ENCODE results near the gene HTR2C.
"Not testable (repeated sequence)": the region's sequence is repeated elsewhere in the genome, so short reads cannot be mapped to it uniquely, and the experiment has no call there.

Gene HTR2C

DNA sequence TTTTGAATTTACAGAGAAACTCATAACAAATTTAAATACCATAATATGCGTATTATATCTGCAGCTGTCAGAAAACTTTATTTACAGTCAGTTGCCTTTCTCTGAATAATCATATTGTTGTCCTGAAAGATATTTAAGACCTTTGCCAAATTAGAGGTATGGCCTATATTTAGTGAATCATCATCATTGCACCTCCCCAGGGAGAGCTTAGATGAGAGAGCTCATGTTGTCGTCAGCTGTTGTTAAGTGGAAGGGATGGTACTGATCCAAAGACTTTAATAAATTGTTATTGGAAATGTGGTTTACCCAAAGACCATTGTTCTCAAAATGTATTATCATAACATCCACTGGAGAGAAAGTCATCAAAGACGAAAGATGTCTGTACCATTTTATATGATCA lies 128.6 kb downstream of the HTR2C start:
- no peak for DNase-seq (ENCODE audit: low read depth in 2 of 2)

DNA sequence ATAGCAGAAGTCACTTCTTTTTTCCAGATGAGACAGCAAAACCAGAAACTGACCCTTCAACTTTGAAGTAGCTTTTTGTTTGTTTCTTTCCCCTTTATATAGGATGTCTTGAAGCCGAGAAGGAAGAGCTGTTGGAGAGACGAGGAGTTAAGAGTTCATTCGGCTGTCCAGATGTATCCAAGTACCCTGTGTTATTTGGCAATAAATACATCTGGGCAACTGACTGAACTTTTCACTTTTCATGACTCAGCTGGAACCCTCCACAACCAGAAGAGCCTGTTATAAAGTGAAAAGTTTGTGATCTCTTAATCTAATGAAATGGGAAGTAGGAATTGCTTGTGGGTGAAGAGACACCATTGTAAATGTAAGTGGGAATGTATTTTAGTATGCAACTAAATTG lies 131.2 kb downstream of the HTR2C start:
- no peak for DNase-seq (ENCODE audit: low read depth in 2 of 2)

DNA sequence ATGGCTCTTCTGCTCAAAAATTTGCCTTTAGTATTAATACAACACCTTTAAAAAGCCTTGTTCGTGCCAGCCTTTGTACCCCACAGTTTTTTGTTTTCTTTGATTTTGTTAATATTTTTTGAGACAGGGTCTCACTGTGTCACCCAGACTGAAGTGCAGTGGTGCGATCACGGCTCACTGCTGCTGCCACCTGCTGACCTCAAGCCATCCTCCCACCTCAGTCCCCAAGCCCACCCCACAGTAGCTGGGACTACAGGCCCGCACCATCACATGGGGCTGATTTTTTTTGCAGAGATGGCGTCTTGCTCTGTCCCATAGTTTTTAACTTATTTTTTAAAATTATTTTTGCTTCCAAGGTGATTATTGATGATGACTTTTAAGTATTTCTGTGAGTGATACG lies 134.0 kb downstream of the HTR2C start:
- DNase-seq (ENCODE audit: low read depth in 2 of 2), result no peak

GRCh38 chrX:114766541-114766940 lies 182.7 kb downstream of the HTR2C start:
- DNase-seq (ENCODE audit: low read depth in 2 of 2), result no peak

DNA sequence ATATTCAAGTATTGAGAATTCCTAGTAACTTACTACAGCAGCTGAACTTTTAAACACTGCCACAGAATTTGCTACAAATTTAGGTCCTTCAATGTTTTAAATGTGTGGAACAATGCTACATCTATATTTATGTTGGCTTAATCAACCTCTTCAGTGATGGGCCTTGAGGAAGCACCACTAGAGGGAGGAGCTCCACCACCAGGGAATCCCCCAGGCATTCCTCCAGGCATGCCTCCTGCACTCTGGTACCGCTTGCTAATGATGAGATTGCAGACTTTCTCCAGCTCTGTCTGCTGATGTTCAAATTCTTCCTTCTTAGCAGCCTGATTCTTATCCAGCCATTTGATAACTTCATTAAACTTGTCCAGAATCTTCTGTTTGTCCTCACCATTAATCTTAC lies 190.8 kb downstream of the HTR2C start:
- no peak for DNase-seq (ENCODE audit: low read depth in 2 of 2)

DNA sequence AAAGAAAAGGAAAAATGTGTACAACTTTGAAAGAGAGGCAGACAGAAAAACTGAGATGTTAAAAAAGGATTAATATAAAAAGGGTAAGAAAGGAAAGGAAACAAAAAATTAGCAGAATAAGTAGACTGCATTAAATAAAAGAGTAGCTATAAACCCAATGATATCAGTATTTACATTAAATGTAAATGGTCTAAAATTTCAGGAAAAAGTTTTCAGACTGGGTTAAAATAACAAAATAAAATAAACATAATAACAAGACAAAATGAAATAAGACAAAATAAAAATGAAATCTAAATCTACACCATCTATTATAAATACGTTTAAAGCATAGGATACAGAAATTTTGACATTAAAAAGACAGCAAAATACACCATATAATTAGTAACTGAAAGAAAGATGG lies 199.0 kb downstream of the HTR2C start:
- no peak for DNase-seq (ENCODE audit: low read depth in 2 of 2)

DNA sequence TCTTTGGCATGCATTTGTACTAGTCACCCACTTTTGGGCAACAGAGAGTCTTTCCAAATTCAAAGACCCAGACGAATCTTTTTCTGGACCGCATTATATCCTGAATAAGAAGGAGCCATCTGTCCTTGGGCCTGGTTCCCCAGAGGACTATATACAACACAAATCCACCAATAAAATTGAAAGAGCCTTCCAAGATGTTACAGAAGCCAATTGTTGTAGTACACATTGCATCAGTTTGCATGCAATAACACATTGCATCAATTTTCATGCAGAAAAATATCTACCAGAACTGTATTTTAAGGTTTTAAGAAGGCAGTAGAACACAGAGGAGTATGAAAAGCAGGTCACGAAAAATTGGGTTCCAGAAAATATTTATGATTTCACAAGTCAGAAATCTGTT lies 203.2 kb downstream of the HTR2C start:
- DNase-seq (ENCODE audit: low read depth in 2 of 2), result no peak

GRCh38 chrX:114797494-114797893 lies 213.6 kb downstream of the HTR2C start:
- no peak for DNase-seq (ENCODE audit: low read depth in 2 of 2)

GRCh38 chrX:114798907-114799306 lies 215.0 kb downstream of the HTR2C start:
- no peak for DNase-seq (ENCODE audit: low read depth in 2 of 2)

DNA sequence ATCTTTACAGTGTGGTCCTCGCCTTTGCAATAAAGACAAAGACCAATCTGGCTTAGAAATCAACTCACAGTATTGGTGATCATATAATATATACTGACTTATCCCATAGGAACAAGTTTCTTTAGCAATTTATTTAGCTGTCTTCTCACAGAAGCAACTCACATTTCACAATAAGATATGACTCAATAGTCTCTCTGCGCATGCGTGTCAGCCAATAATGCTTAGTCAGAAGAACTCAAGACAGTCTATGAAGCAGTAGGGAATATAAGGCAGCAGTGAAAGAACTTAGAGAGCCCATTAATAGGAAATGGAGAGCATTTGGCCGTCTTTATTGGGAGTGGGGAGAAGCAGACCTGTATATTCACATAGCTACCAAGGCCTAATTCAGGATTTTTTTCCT lies 216.8 kb downstream of the HTR2C start:
- DNase-seq (ENCODE audit: low read depth in 2 of 2), result no peak

DNA sequence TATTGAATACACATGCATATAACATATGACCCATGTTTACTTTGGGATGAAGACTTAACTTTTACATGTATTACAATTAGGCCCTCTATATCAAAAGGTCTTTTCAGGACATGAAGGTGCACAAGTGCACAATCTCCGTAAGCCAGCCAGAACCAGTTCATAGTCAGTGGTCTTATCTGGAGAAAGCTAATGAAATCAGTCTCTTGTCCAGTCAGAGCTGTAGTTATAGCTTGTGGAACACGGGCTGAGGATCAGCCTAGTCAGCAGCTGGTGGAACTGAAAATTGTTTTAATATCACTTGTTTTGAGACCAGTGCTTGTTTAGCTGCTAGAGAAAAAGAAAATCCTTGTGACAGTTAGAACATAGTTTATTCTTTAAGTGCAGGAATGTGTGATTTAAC lies 235.6 kb downstream of the HTR2C start:
- DNase-seq (ENCODE audit: low read depth in 2 of 2), result no peak

- no peak for DNase-seq (ENCODE audit: low read depth in 2 of 2)
Measured at GRCh38 chrX:114841051-114841450, 257.2 kb downstream of the HTR2C start.

DNA sequence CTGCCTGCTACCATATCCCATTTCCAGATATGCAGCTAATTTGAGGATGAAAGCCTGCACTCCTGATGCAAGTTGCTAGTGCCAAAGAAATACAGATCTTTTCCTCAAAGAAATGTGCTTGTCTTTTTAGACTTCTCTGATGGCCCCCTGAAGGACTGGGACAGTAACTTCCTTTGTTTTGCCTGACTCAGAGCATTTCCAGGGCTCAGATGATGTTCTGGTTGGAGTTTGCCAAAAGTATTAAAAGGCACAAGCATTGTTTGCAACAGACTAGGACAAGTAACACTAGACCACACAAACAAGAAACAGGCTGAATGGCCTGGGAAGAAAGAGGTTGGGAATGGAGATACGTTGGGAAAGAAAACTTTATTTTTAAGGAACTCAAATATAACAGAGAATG lies 258.3 kb downstream of the HTR2C start:
- no peak for DNase-seq (ENCODE audit: low read depth in 2 of 2)

GRCh38 chrX:114889481-114889880 lies 305.6 kb downstream of the HTR2C start:
- no peak for DNase-seq (ENCODE audit: low read depth in 2 of 2)

- no peak for DNase-seq (ENCODE audit: low read depth in 2 of 2)
Measured at GRCh38 chrX:114903618-114904017, 319.7 kb downstream of the HTR2C start.

DNA sequence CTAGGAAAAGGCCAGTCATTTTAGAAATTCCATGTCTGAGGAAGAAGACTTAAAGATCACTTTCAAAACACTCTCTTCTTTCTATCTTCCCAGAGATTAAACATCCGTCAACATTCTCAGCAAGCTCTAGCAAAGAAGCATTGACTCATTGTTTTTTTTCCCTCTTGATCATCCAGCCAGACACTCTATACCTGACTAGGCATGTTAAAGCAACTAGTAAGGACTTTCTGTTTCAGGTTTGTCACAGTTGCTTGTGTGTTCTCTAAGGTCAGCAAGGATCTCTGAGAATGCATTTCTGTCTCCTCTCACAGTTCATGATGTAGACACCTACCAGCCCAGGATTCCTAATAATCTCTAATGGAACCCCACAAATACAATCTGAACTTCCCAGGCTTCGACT lies 321.4 kb downstream of the HTR2C start:
- DNase-seq (ENCODE audit: low read depth in 2 of 2), result no peak

DNA sequence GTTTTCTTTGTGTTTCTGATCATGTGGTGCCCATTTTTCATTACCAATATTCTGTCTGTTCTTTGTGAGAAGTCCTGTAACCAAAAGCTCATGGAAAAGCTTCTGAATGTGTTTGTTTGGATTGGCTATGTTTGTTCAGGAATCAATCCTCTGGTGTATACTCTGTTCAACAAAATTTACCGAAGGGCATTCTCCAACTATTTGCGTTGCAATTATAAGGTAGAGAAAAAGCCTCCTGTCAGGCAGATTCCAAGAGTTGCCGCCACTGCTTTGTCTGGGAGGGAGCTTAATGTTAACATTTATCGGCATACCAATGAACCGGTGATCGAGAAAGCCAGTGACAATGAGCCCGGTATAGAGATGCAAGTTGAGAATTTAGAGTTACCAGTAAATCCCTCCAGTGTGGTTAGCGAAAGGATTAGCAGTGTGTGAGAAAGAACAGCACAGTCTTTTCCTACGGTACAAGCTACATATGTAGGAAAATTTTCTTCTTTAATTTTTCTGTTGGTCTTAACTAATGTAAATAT lies 323.2 kb downstream of the HTR2C start:
- no peak for DNase-seq (ENCODE audit: low read depth in 2 of 2)

DNA sequence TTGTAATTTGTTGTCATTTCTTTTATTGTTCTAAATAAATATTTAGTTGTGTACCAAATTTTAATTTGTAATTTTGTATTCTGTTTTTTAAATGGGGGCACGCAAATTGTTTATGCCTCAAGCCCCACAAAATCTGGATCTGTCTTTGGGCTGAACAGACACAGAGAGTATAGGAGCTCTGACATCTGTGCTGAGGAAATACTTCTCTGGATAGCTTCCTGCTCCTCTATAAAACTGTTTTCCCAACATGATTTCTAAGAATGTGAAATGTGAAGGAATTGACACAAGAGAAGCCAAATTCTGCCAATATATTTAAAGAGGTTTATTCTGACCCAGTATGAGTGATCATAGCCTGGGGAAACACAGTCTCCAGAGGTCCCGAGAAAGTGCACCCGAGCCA lies 340.5 kb downstream of the HTR2C start:
- DNase-seq (ENCODE audit: low read depth in 2 of 2), result no peak

GRCh38 chrX:114924856-114925255 lies 341.0 kb downstream of the HTR2C start:
- no peak for DNase-seq (ENCODE audit: low read depth in 2 of 2)

DNA sequence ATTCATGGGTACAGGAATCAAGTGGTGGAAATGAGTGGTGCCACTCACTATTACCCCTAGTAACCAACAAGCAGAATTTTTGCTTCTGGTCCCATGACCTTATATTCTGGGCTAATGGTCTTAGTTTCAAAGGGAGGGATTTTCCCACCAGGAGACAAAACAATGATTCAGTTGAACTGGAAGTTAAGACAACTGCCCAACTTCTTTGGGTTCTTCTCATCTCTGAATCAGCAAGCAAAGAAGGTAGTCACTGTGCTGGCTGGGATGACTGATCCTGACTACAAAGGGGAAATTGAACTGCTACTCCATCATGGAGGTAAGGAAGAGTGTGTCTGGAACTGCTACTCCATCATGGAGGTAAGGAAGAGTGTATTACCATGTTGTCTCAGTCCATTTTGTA lies 346.3 kb downstream of the HTR2C start:
- no peak for DNase-seq (ENCODE audit: low read depth in 2 of 2)

- no peak for DNase-seq (ENCODE audit: low read depth in 2 of 2)
Measured at GRCh38 chrX:114932550-114932949, 348.7 kb downstream of the HTR2C start.

DNA sequence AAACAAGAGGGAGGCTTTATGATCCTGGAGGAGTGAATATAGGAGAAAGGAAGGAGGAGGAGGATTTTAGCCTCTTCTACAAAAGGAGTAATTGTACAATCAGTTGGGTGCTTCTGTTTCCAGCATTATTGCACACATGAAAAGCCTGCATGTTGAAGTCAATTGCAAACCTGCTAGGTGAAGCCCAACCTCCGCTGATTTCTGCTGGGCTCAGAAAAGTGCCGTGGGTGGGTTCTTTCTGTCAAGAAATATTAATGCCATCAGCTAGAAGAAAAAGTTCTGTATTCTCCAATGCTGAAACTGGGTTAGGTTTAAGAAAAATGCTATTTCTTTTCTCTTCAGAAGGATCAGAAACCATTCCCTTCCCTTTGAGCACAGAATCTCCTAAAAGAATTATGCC lies 349.4 kb downstream of the HTR2C start:
- DNase-seq (ENCODE audit: low read depth in 2 of 2), result not testable (repeated sequence)

DNA sequence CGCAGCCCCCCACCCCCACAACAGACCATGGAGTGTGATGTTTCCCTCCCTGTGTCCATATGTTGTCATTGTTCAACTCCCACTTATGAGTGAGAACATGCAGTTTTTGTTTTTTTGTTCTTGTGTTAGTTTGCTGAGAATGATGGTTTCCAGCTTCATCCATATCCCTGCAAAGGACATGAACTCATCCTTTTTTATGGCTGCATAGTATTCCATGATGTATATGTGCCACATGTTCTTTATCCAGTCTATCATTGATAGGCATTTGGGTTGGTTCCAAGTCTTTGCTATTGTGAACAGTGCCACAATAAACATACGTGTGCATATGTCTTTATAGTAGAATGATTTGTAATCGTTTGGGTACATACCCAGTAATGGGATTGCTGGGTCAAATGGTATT lies 353.2 kb downstream of the HTR2C start:
- not testable (repeated sequence) for DNase-seq (ENCODE audit: low read depth in 2 of 2)

DNA sequence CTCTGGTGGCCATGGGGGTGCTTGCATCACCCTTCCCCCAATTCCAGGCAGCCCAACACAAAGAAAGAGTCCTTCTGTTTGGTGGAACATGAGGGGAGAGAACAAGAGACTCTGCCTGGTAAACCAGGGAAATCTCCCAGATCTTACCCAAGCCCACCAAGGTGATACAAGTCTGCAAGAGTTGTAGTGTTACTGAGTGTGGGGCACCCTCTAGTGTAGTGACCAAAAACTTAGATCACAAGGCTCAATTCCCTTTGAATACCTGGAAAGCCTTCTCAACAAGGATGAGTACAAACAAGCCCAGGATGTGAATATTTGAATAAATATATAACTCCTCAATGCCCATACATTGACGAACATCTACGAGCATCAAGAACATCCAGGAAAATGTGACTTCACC lies 368.8 kb downstream of the HTR2C start:
- no peak for DNase-seq (ENCODE audit: low read depth in 2 of 2)

Measured in stimulated activated CD8-positive, alpha-beta memory T cell treated with anti-CD3 and anti-CD28 coated beads, Interleukin-2, amount 100 ng/mL, for 48 hours (primary cell).